RWPE2 (cell line): ENCODE measurements around the gene CALB2.

ENCODE experiments used
- ATAC-seq: fragments of 200-7000 bp; cut with Tn5 transposase; 3 replicates; pipeline ENCODE4 v1.9.1; 2021; ENCODE audit warnings: low read depth
- DNase-seq: peaks from one replicate; pipeline ENCODE4 v3.0.0-alpha.2; 2020; ENCODE audit warnings: low spot score
- H3K27ac ChIP-seq: fragments of 450-650 bp; 2 replicates; pipeline ENCODE4 v1.5.1; 2017; ENCODE audit warnings: mild to moderate bottlenecking; ENCODE audit not compliant: poor library complexity, severe bottlenecking
- H3K27me3 ChIP-seq: fragments of 250-450 bp; sonication (Bioruptor Pico); 2 replicates; pipeline ENCODE4 v1.5.1; 2021; ENCODE audit warnings: mild to moderate bottlenecking, moderate library complexity; ENCODE audit not compliant: insufficient read depth, poor library complexity, severe bottlenecking
- H3K36me3 ChIP-seq: fragments of 250-450 bp; sonication (Bioruptor Pico); 2 replicates; pipeline ENCODE4 v1.5.1; 2020; ENCODE audit warnings: low read depth, mild to moderate bottlenecking, moderate library complexity
- H3K4me1 ChIP-seq: fragments of 250-450 bp; sonication (Bioruptor Pico); 2 replicates; pipeline ENCODE4 v1.5.1; 2021; ENCODE audit warnings: mild to moderate bottlenecking, moderate library complexity; ENCODE audit not compliant: insufficient read depth, poor library complexity, severe bottlenecking
- H3K4me3 ChIP-seq: fragments of 250-450 bp; sonication (Bioruptor Pico); 2 replicates; pipeline ENCODE4 v1.5.1; 2021; ENCODE audit warnings: mild to moderate bottlenecking, moderate library complexity; ENCODE audit not compliant: severe bottlenecking
- H3K9me3 ChIP-seq: fragments of 250-450 bp; sonication (Bioruptor Pico); 2 replicates; pipeline ENCODE4 v1.5.1; 2021; ENCODE audit warnings: mild to moderate bottlenecking, moderate library complexity; ENCODE audit not compliant: severe bottlenecking
- CTCF ChIP-seq: fragments of 450-650 bp; IDR thresholded peaks from one replicate; pipeline ENCODE4 v1.5.1; 2017; ENCODE audit warnings: mild to moderate bottlenecking, moderate library complexity; ENCODE audit not compliant: poor library complexity, severe bottlenecking

Gene CALB2

GRCh38 chr16:71408536-71408935 lies 50.0 kb downstream of the CALB2 start:
- Histone ChIP-seq H3K4me1 (no peaks in the 10 kb centered on the region), H3K4me3 (no peak overlapping the region), H3K36me3 (no peaks in the 10 kb centered on the region), H3K27ac (no peak overlapping the region), H3K9me3 (peaks cover 3% of the 10 kb centered on the region), H3K27me3 (peaks cover 31% of the 10 kb centered on the region)
- ATAC-seq, result no peak
- DNase-seq, result no peak
- no peak for TF ChIP-seq CTCF

GRCh38 chr16:71409011-71409775 lies 50.7 kb downstream of the CALB2 start:
- DNase-seq (no peak), ATAC-seq (no peak)
- no peak overlapping the region for H3K27ac ChIP-seq
- H3K9me3 ChIP-seq, result no peaks in the 10 kb centered on the region
- no peak for TF ChIP-seq CTCF
- H3K4me1 ChIP-seq, result no peaks in the 10 kb centered on the region
- H3K36me3 ChIP-seq, result no peaks in the 10 kb centered on the region
- H3K27me3 ChIP-seq, result peaks cover 31% of the 10 kb centered on the region
- no peak overlapping the region for H3K4me3 ChIP-seq

GRCh38 chr16:71410146-71410545 lies 51.6 kb downstream of the CALB2 start:
- no peak for TF ChIP-seq CTCF
- Histone ChIP-seq H3K36me3 (no peaks in the 10 kb centered on the region), H3K27ac (no peak overlapping the region), H3K9me3 (no peaks in the 10 kb centered on the region), H3K4me1 (no peaks in the 10 kb centered on the region), H3K27me3 (peaks cover 31% of the 10 kb centered on the region), H3K4me3 (no peak overlapping the region)
- no peak for ATAC-seq
- no peak for DNase-seq

GRCh38 chr16:71412270-71413160 lies 54.0 kb downstream of the CALB2 start:
- Histone ChIP-seq H3K4me1 (no peaks in the 10 kb centered on the region), H3K27ac (no peak overlapping the region), H3K9me3 (no peaks in the 10 kb centered on the region), H3K27me3 (peaks cover 28% of the 10 kb centered on the region), H3K36me3 (no peaks in the 10 kb centered on the region), H3K4me3 (no peak overlapping the region)
- peak; percentile 90 for TF ChIP-seq CTCF
- DNase-seq (no peak), ATAC-seq (peak; percentile 82)
